ENCODE measurements around the gene CSNK1A1. TPM values are rescaled to one million over a fixed set of nuclear protein-coding genes. Genes with fewer than 3 reads are reported as not detected.

The CSNK1A1 gene
- total and polyA plus RNA-seq, 2 of the 4 experiments (the other 2 are of a cell fraction), result 140 to 419 TPM

GRCh38 chr5:149575131-149575530, 23.9 kb upstream of the CSNK1A1 start:
- intact Hi-C loops (cut with micrococcal nuclease), result no loop called here
- no peaks in the 10 kb centered on the region for H3K4me1 ChIP-seq (ENCODE audit: control insufficient read depth, insufficient read depth, low read length)
- no TSS peak for BruUV-seq (replicated peaks)
- ChIA-PET CTCF (no interaction called here), POLR2A (ENCODE audit: unreplicated experiment) (no interaction called here)
- H3K18ac ChIP-seq (ENCODE audit: low read depth, low read length), result no peak overlapping the region
- H3K9me1 ChIP-seq (ENCODE audit: insufficient read depth, low read length), result no peaks in the 10 kb centered on the region
- ATAC-seq (ENCODE audit: low read depth) (no peak), DNase-seq (no peak)
- H3K27ac ChIP-seq (ENCODE audit: insufficient read depth, low read length), result no peak overlapping the region
- H3K4ac ChIP-seq (ENCODE audit: low read depth, low read length), result no peak overlapping the region
- H2BK5ac ChIP-seq (ENCODE audit: low read depth, low read length, poor library complexity, severe bottlenecking), result no peak overlapping the region
- dilution Hi-C loops (cut with HindIII; ENCODE audit: low sequenced_read_pairs, unreplicated experiment), result no loop called here
- no peak overlapping the region for H3K4me3 ChIP-seq (ENCODE audit: insufficient read depth, low read depth, low read length)
- H4K20me1 ChIP-seq (ENCODE audit: insufficient read depth, low read length), result no peaks in the 10 kb centered on the region
- in situ Hi-C loops (cut with MboI; ENCODE audit: low sequenced_read_pairs), result no loop called here
- H3K56ac ChIP-seq (ENCODE audit: extremely low read depth, insufficient read depth, low read length), result no peak overlapping the region
- H2BK120ac ChIP-seq (ENCODE audit: low read depth, low read length), result no peak overlapping the region
- H3K9ac ChIP-seq (ENCODE audit: low read depth, low read length), result no peak overlapping the region
- no peaks in the 10 kb centered on the region for H3K36me3 ChIP-seq (ENCODE audit: control insufficient read depth, insufficient read depth, low read length)
- no peak overlapping the region for H2BK15ac ChIP-seq (ENCODE audit: low read depth, low read length)
- H3K14ac ChIP-seq (replicated peaks; ENCODE audit: low read depth, low read length), result no peak overlapping the region
- no peaks in the 10 kb centered on the region for H3K79me1 ChIP-seq (ENCODE audit: low read depth in 1 of 2, low read length in 2 of 2)
- no peak overlapping the region for H3K23ac ChIP-seq (ENCODE audit: low read depth, low read length)
- no peaks in the 10 kb centered on the region for H3K9me3 ChIP-seq (ENCODE audit: control insufficient read depth, insufficient read depth, low read length)
- H4K5ac ChIP-seq (ENCODE audit: low read depth, low read length), result no peak overlapping the region
- H2AFZ ChIP-seq (replicated peaks; ENCODE audit: low read length, poor library complexity), result no peak overlapping the region
- no peak overlapping the region for H2AK9ac ChIP-seq (replicated peaks; ENCODE audit: low read depth, low read length, poor library complexity)
- H4K91ac ChIP-seq (ENCODE audit: insufficient read depth, low read depth, low read length), result no peak overlapping the region
- H2AK5ac ChIP-seq (ENCODE audit: low read depth, low read length), result no peak overlapping the region
- TF ChIP-seq NFE2L2 (IDR thresholded peaks at IDR 0.05; ENCODE audit: low read depth, low read length) (no peak), ELK1 (IDR thresholded peaks at IDR 0.05; ENCODE audit: borderline replicate concordance, low read depth, low read length) (no peak), RAD21 (IDR thresholded peaks at IDR 0.05; ENCODE audit: low read length) (no peak), SMC3 (IDR thresholded peaks at IDR 0.05; ENCODE audit: low read depth, low read length) (no peak), RFX5 (IDR thresholded peaks at IDR 0.05; ENCODE audit: low read depth, low read length) (no peak), FOS (IDR thresholded peaks at IDR 0.05; ENCODE audit: low read depth, low read length) (no peak), CHD1 (IDR thresholded peaks at IDR 0.05; ENCODE audit: low read depth, low read length) (no peak), MAFK (IDR thresholded peaks at IDR 0.05; ENCODE audit: low read depth, low read length) (no peak), RCOR1 (IDR thresholded peaks at IDR 0.05; ENCODE audit: insufficient replicate concordance, low read length) (no peak), MXI1 (IDR thresholded peaks at IDR 0.05; ENCODE audit: borderline replicate concordance, low read depth, low read length) (no peak), POLR2A (IDR thresholded peaks at IDR 0.05; ENCODE audit: low read depth, low read length) (no peak)
- TF ChIP-seq, protein P1, sequence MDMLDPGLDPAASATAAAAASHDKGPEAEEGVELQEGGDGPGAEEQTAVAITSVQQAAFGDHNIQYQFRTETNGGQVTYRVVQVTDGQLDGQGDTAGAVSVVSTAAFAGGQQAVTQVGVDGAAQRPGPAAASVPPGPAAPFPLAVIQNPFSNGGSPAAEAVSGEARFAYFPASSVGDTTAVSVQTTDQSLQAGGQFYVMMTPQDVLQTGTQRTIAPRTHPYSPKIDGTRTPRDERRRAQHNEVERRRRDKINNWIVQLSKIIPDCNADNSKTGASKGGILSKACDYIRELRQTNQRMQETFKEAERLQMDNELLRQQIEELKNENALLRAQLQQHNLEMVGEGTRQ (IDR thresholded peaks at IDR 0.05; ENCODE audit: low read depth, low read length), result no peak
- TF ChIP-seq, protein P2, sequence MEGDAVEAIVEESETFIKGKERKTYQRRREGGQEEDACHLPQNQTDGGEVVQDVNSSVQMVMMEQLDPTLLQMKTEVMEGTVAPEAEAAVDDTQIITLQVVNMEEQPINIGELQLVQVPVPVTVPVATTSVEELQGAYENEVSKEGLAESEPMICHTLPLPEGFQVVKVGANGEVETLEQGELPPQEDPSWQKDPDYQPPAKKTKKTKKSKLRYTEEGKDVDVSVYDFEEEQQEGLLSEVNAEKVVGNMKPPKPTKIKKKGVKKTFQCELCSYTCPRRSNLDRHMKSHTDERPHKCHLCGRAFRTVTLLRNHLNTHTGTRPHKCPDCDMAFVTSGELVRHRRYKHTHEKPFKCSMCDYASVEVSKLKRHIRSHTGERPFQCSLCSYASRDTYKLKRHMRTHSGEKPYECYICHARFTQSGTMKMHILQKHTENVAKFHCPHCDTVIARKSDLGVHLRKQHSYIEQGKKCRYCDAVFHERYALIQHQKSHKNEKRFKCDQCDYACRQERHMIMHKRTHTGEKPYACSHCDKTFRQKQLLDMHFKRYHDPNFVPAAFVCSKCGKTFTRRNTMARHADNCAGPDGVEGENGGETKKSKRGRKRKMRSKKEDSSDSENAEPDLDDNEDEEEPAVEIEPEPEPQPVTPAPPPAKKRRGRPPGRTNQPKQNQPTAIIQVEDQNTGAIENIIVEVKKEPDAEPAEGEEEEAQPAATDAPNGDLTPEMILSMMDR (conservative IDR thresholded peaks at IDR 0.05; ENCODE audit: low read depth, low read length), result no peak
- no peak overlapping the region for H3K4me2 ChIP-seq (ENCODE audit: low read depth, low read length)
- H2BK20ac ChIP-seq (ENCODE audit: low read depth, low read length), result no peak overlapping the region
- no peak overlapping the region for H4K8ac ChIP-seq (ENCODE audit: low read depth in 2 of 2, low read length in 2 of 2)
- WGBS, 2 experiments (ENCODE audit: extremely low coverage in 2 of 2, insufficient read length in 1 of 2), result 100% methylated on average over 1 of the region's 3 CpGs; no CpG with 5 or more reads in 1 of the 2 experiments
- no peaks in the 10 kb centered on the region for H3K27me3 ChIP-seq (ENCODE audit: control insufficient read depth, insufficient read depth, low read length)
